ENCODE data around the gene FOXS1.
A peak's percentile ranks its signal among the peaks of the same experiment; 100 is the strongest.

FOXS1 gene

GRCh38 chr20:31845300-31845863 lies at the start of gene FOXS1:
Gene FOXS1, minus strand, starts transcription at chr20:31845604. Its CDS starts 62 bp downstream, at chr20:31845542.
- H3K27ac ChIP-seq (ENCODE audit: low read depth, low read length): no peak within 1 kb of the TSS
- H3K9me3 ChIP-seq (ENCODE audit: control insufficient read depth, insufficient read depth, low read length): no peaks in the 10 kb centered on the region
- H3K4me1 ChIP-seq (ENCODE audit: control insufficient read depth, insufficient read depth, low read length): peaks cover 14% of the 10 kb centered on the region
- no peaks in the 10 kb centered on the region for H3K36me3 ChIP-seq (ENCODE audit: control insufficient read depth, insufficient read depth, low read length)
- no peak within 1 kb of the TSS for H3K4me3 ChIP-seq (ENCODE audit: low read depth, low read length)
- H3K27me3 ChIP-seq (ENCODE audit: control insufficient read depth, insufficient read depth, low read length): peaks cover 21% of the 10 kb centered on the region
- H3K9ac ChIP-seq (ENCODE audit: low read depth, low read length): no peak within 1 kb of the TSS

GRCh38 chr20:31890646-31891045 lies 45.2 kb upstream of the FOXS1 start:
- H3K27ac ChIP-seq (ENCODE audit: low read depth, low read length): no peak overlapping the region
- no peaks in the 10 kb centered on the region for H3K9me3 ChIP-seq (ENCODE audit: control insufficient read depth, insufficient read depth, low read length)
- no peaks in the 10 kb centered on the region for H3K27me3 ChIP-seq (ENCODE audit: control insufficient read depth, insufficient read depth, low read length)
- no peak overlapping the region for H3K9ac ChIP-seq (ENCODE audit: low read depth, low read length)
- H3K36me3 ChIP-seq (ENCODE audit: control insufficient read depth, insufficient read depth, low read length): no peaks in the 10 kb centered on the region
- H3K4me1 ChIP-seq (ENCODE audit: control insufficient read depth, insufficient read depth, low read length): no peaks in the 10 kb centered on the region; the same call in 1 of the 2 replicates
- H3K4me3 ChIP-seq (ENCODE audit: low read depth, low read length): no peak overlapping the region

- H3K9ac ChIP-seq (ENCODE audit: low read depth, low read length): no peak overlapping the region
- no peaks in the 10 kb centered on the region for H3K27me3 ChIP-seq (ENCODE audit: control insufficient read depth, insufficient read depth, low read length)
- no peaks in the 10 kb centered on the region for H3K36me3 ChIP-seq (ENCODE audit: control insufficient read depth, insufficient read depth, low read length)
- no peak overlapping the region for H3K27ac ChIP-seq (ENCODE audit: low read depth, low read length)
- H3K4me1 ChIP-seq (ENCODE audit: control insufficient read depth, insufficient read depth, low read length): no peaks in the 10 kb centered on the region; the same call in 1 of the 2 replicates
- no peaks in the 10 kb centered on the region for H3K9me3 ChIP-seq (ENCODE audit: control insufficient read depth, insufficient read depth, low read length)
- H3K4me3 ChIP-seq (ENCODE audit: low read depth, low read length): no peak overlapping the region
These were observed 38.4 kb upstream of the FOXS1 start for GRCh38 chr20:31883829-31884228.

DNA sequence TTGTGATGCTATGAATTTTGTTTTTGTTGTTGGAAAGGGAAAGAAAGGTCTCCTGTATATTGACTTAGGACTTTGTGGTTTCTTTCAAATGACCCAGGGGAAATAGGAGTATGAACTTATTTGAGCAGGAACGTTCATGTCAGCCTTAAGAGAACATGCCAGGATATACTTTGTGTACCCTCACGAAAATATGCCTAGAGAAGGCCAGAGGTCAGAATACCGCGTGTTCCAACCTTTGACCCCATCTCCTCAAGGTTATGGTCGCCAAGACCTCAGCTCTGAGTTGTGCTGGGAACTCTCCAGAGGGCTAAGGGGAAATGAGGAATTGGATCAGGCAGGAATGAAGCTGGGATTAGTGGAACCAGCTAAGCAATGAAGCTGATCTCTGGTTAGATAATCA lies 36.5 kb upstream of the FOXS1 start:
- Histone ChIP-seq H3K27ac (ENCODE audit: low read depth, low read length) (no peak overlapping the region), H3K36me3 (ENCODE audit: control insufficient read depth, insufficient read depth, low read length) (no peaks in the 10 kb centered on the region), H3K9me3 (ENCODE audit: control insufficient read depth, insufficient read depth, low read length) (no peaks in the 10 kb centered on the region), H3K4me3 (ENCODE audit: low read depth, low read length) (no peak overlapping the region), H3K27me3 (ENCODE audit: control insufficient read depth, insufficient read depth, low read length) (no peaks in the 10 kb centered on the region; the same call in 1 of the 2 replicates), H3K9ac (ENCODE audit: low read depth, low read length) (no peak overlapping the region), H3K4me1 (ENCODE audit: control insufficient read depth, insufficient read depth, low read length) (no peaks in the 10 kb centered on the region; the same call in 1 of the 2 replicates)

DNA sequence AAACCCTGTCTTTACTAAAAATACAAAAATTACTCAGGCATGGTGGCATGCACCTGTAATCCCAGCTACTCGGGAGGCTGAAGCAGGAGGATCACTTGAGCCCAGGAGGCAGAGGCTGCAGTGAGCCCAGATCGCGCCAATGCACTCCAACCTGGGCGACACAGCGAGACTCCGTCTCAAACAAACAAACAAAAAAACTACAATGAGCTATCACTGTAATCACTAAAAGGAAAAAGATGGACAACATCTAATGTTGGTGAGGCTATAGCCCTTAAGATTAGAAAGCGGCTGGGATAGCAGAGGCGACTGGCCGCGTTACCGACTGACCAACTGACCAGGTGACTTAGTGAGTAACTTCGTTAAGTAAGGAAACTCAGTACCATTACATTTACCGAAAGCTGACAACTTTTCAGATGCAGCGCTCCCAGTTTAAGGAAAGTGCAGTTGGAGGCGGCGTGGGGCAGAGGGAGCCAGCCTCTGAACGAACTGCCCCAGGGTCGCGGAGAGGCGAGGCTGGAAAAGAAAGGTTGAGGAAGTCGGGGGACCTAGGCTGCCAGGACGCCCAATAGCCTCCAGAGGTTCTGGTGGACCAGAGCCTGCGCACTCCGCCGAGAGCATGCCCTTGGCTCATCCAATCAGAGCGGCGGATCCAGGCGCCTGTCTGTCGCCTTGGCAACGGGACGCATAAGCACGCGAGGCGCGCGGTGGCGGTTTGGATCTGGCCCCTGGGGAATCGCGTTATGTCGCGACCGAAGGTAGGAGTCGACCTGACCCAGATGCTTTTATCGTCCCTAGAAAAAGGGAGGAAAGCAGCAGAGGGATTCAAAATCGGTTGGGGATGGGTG lies 34.0 kb upstream of the FOXS1 start:
- Histone ChIP-seq H3K27ac (ENCODE audit: low read depth, low read length) (peak overlapping the region; percentile 62), H3K9me3 (ENCODE audit: control insufficient read depth, insufficient read depth, low read length) (no peaks in the 10 kb centered on the region)

GRCh38 chr20:31877684-31878083 lies 32.3 kb upstream of the FOXS1 start:
- Histone ChIP-seq H3K27ac (ENCODE audit: low read depth, low read length) (no peak overlapping the region), H3K4me3 (ENCODE audit: low read depth, low read length) (no peak overlapping the region), H3K4me1 (ENCODE audit: control insufficient read depth, insufficient read depth, low read length) (no peaks in the 10 kb centered on the region), H3K36me3 (ENCODE audit: control insufficient read depth, insufficient read depth, low read length) (no peaks in the 10 kb centered on the region), H3K27me3 (ENCODE audit: control insufficient read depth, insufficient read depth, low read length) (peaks cover 3% of the 10 kb centered on the region), H3K9me3 (ENCODE audit: control insufficient read depth, insufficient read depth, low read length) (no peaks in the 10 kb centered on the region), H3K9ac (ENCODE audit: low read depth, low read length) (no peak overlapping the region)

More for the DNA sequence above, 34.0 kb upstream of the FOXS1 start:
- H3K27me3 ChIP-seq (ENCODE audit: control insufficient read depth, insufficient read depth, low read length): no peaks in the 10 kb centered on the region; the same call in 1 of the 2 replicates
- no peaks in the 10 kb centered on the region for H3K36me3 ChIP-seq (ENCODE audit: control insufficient read depth, insufficient read depth, low read length)
- H3K4me1 ChIP-seq (ENCODE audit: control insufficient read depth, insufficient read depth, low read length): no peaks in the 10 kb centered on the region
- peak overlapping the region; percentile 65 for H3K4me3 ChIP-seq (ENCODE audit: low read depth, low read length)
- peak overlapping the region; percentile 15; the same call in 1 of the 2 replicates for H3K9ac ChIP-seq (ENCODE audit: low read depth, low read length)

DNA sequence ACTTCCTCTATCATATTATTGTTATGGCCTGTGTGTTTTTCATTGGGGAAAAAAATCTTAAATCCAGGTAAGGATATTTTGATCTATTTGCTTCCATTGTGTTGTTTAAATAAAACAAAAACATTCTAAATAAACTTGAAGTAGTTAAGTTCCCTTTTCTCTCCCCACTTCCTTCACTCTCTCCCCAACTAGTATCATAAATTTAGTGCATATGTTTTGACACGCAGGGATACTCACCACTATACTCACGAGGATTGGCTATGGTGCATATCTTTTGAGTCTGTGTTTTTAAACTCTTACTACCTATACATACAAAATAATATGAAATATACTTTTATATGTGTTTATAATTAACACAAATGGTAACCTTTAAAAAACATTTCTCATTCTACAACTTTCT lies 30.3 kb upstream of the FOXS1 start:
- H3K9me3 ChIP-seq (ENCODE audit: control insufficient read depth, insufficient read depth, low read length): no peaks in the 10 kb centered on the region
- H3K9ac ChIP-seq (ENCODE audit: low read depth, low read length): no peak overlapping the region
- H3K27me3 ChIP-seq (ENCODE audit: control insufficient read depth, insufficient read depth, low read length): peaks cover 18% of the 10 kb centered on the region
- no peak overlapping the region for H3K27ac ChIP-seq (ENCODE audit: low read depth, low read length)
- H3K4me1 ChIP-seq (ENCODE audit: control insufficient read depth, insufficient read depth, low read length): no peaks in the 10 kb centered on the region
- no peak overlapping the region for H3K4me3 ChIP-seq (ENCODE audit: low read depth, low read length)
- H3K36me3 ChIP-seq (ENCODE audit: control insufficient read depth, insufficient read depth, low read length): no peaks in the 10 kb centered on the region

GRCh38 chr20:31872406-31872805 lies 27.0 kb upstream of the FOXS1 start:
- H3K9ac ChIP-seq (ENCODE audit: low read depth, low read length): no peak overlapping the region
- H3K27ac ChIP-seq (ENCODE audit: low read depth, low read length): no peak overlapping the region
- H3K27me3 ChIP-seq (ENCODE audit: control insufficient read depth, insufficient read depth, low read length): peaks cover 39% of the 10 kb centered on the region
- H3K9me3 ChIP-seq (ENCODE audit: control insufficient read depth, insufficient read depth, low read length): no peaks in the 10 kb centered on the region
- no peaks in the 10 kb centered on the region for H3K36me3 ChIP-seq (ENCODE audit: control insufficient read depth, insufficient read depth, low read length)
- no peak overlapping the region for H3K4me3 ChIP-seq (ENCODE audit: low read depth, low read length)
- no peaks in the 10 kb centered on the region for H3K4me1 ChIP-seq (ENCODE audit: control insufficient read depth, insufficient read depth, low read length)

- Histone ChIP-seq H3K27me3 (ENCODE audit: control insufficient read depth, insufficient read depth, low read length) (peaks cover 39% of the 10 kb centered on the region), H3K4me1 (ENCODE audit: control insufficient read depth, insufficient read depth, low read length) (no peaks in the 10 kb centered on the region), H3K36me3 (ENCODE audit: control insufficient read depth, insufficient read depth, low read length) (no peaks in the 10 kb centered on the region), H3K9ac (ENCODE audit: low read depth, low read length) (no peak overlapping the region), H3K9me3 (ENCODE audit: control insufficient read depth, insufficient read depth, low read length) (no peaks in the 10 kb centered on the region), H3K4me3 (ENCODE audit: low read depth, low read length) (no peak overlapping the region), H3K27ac (ENCODE audit: low read depth, low read length) (no peak overlapping the region)
These were observed 26.2 kb upstream of the FOXS1 start for GRCh38 chr20:31871618-31871954.

DNA sequence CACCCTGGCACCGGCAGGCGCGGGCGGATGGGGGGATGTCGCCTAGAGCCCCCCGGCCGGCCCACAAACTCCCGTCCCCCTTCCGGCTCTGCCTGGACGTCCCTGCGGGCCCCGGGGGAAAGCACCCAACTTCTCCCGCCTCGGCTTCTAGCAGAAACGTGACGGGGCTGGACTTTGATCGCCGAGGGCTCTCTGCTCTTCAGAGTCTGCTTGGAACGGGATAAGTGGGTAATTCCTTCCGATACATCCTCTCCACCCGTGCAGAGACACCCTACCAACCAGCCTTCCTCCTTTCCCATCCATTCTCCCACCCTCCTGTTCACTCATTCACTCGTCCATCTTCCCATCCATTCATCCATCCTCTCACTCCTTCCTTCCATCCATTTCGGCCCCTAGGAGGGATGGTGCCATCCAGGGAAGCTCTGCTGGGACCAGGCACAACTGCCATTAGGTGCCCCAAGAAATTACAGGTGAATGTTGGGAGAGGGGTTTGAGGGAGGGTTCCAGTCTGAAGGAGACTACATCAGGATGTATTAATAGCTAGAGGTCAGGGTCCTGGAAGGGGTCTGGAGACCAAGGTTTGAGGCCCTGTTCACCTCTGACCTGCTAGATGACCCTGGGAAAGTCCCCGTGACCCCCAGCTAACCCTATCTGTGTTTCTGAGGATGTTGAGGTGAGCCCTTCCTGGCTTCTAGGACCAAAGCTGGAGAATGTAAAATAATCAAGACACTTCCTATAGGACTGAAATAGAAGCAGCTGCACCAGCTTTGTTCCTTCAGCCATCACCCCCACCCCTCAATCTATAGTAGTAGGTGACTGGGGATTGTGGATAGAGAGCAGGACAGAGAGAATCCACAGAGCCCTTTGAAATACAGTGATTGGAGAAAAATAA lies 25.6 kb upstream of the FOXS1 start:
- Histone ChIP-seq H3K36me3 (ENCODE audit: control insufficient read depth, insufficient read depth, low read length) (no peaks in the 10 kb centered on the region), H3K27ac (ENCODE audit: low read depth, low read length) (no peak overlapping the region), H3K9me3 (ENCODE audit: control insufficient read depth, insufficient read depth, low read length) (no peaks in the 10 kb centered on the region), H3K9ac (ENCODE audit: low read depth, low read length) (no peak overlapping the region), H3K27me3 (ENCODE audit: control insufficient read depth, insufficient read depth, low read length) (peaks cover 39% of the 10 kb centered on the region), H3K4me3 (ENCODE audit: low read depth, low read length) (peak overlapping the region; percentile 85), H3K4me1 (ENCODE audit: control insufficient read depth, insufficient read depth, low read length) (no peaks in the 10 kb centered on the region)

Measured in HUES48 (cell line).